ENCODE data around the gene LCN6.
"Not testable (repeated sequence)": the region's sequence is repeated elsewhere in the genome, so short reads cannot be mapped to it uniquely, and the experiment has no call there.

The LCN6 gene

DNA sequence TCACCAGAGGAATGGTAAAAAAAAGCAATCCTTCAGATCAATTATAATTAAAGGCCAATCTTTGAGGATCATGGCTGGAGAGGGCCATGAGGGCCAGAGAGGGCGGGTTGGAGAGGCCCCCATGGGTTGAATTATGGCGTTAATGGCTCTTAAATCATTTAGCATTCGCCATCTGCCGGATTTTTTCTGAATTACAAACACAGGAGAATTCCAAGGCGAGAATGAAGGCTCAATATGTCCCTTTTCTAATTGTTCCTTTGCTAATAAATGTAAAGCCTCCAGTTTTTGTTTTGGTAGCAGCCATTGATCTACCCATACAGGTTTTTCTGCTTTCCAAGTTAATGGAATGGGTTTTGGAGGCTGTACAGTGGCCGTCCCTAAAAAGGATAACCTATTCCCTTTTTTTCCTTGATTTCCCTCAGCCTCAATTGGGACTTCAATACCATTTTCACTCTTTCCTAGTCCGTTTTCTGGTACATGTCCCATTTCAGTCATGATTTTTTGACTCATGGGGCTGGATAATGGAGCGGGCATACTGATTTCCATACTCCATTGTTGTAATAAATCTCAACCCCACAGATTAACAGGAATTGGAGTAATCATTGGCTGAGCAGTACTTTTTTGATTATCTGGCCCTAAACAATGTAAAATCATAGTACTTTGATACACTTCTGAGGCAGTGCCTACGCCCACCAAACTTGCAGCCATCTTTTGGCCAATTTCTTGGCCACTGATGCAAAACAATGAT is 36.1 kb upstream of the LCN6 start:
- DNase-seq (ENCODE audit: low spot score), result no peak

- DNase-seq (ENCODE audit: low spot score), result no peak
Observed at GRCh38 chr9:136782452-136782851, 34.1 kb upstream of the LCN6 start.

- DNase-seq (ENCODE audit: low spot score), result no peak
Observed at GRCh38 chr9:136779808-136780207, 31.5 kb upstream of the LCN6 start.

DNA sequence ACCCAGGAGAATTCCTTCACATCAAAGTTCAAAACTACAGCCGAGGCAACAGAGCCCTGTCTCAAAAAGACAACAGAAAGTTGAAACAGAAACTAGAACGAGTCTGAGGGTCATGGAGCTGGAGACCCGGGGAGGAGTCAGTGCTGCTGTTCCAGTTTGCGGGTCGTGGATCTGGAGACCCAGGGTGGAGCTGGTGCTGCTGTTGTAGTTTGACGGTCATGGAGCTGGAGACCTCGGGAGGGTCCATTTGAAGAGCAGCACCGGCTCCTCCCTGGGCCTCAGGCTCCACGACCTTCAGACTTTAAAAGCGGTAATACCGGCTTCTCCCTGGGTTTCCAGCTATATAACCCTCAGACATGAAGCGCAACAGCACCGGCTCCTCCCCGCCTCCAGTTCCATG is 29.0 kb upstream of the LCN6 start:
- no peak for DNase-seq (ENCODE audit: low spot score)

DNA sequence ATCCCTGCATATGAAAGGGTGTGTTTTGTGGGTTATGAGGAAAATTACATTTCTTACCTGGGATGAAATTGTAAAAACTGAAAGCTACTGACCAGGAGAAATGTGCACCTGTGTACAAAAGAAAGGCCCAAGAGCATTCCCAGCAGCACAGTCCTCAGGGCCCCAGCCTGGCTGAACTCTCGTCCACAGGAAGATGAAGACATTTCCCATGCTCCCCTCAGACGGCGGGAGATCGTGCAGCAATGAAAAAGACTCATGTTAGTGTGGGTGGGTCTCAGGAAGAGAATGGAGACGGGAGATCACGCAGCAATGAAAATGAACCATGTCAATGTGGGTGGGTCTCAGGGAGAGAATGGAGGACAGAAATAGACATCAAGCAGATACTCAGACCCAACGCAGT is 28.6 kb upstream of the LCN6 start:
- no peak for DNase-seq (ENCODE audit: low spot score)

- no peak for DNase-seq (ENCODE audit: low spot score)
Observed at GRCh38 chr9:136775191-136775590, 26.9 kb upstream of the LCN6 start.

DNA sequence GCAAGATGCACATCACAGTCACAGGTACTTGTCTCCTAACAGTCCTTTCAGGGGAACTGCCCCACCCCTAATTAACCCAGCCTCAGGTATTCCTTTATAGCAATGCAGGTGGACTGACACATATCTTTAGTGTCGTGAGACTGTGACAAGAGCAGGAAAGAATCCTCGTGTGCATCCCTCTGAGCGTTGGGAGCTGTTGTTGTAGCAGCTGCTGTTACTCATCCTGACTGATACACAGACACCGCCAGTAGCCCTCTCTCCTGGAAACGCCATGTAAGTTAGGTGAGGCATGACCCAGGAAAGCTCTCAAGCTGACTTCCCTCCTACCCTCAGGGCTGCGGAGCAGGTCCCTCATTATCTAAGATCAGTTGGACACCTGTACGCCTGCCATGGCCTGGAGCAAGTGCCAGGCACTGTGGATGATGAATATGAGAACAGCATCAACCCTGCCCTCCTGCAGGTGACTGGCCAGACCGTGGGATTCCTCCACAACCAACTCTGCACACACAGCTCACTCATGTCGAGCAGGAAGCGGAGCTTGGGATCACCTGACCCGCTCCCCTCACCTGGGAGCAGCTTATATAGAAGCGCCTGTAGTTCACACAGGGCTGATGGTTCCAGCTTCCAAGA is 26.2 kb upstream of the LCN6 start:
- DNase-seq (ENCODE audit: low spot score), result no peak

DNA sequence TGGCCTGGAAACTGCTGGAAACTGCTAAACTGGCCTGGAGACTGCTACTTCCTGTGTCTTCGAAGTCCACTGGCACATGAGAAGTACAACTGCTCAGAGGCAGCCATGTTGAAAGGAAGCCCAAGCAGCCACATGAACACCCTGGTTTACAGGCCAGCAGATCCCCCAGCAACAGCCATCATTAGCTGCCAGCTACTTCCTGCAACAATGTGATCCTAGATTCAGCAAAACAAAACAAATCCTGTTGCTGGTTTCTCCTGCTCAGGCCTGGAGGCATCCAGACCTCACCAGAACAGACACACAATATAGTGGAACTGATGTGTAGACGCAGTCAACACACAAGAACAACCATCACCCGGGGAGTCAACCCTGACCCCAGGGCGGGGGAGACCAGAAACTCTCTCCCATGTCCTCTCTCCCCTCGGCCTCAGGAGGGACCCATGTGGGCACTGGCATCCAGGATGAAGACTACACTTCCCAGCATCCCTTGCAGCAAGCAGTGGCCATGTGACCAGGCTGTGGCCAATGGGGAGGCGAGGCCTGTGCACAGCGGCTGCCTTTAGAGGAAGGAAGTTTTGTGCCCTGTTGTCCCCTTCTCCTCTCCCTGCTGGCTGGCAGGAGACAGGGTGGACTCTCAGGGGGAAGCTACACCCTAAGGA is 25.2 kb upstream of the LCN6 start:
- DNase-seq (ENCODE audit: low spot score), result no peak

DNA sequence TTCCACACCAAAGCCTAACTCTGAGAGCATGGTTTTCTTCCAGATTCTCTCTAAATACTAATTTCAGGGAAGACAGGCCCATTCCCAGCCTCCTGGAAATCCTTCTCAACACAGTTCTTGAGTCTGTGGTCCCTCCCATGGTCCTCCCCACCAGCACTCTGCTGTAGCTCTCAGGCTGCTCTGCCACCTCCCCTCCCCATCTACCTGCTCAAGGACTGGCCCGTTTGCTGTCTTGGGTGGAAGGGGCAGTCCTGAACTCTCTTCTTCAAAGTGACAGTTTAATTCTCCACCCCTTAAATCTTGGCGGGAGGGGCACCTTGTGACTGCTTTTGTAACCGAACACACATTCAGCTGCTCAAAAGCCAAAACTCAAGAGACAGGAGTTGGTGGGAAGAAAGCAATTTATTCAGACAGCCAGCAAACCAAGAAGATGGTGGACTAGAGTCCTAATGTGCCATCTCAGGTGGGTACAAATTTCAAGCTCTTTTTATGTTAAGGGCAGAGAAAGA is 23.6 kb upstream of the LCN6 start:
- no peak for DNase-seq (ENCODE audit: low spot score)

GRCh38 chr9:136769710-136770191 is 21.4 kb upstream of the LCN6 start:
- peak; percentile 52 for DNase-seq (ENCODE audit: low spot score)

- DNase-seq (ENCODE audit: low spot score), result not testable (repeated sequence)
Observed at GRCh38 chr9:136766410-136767120, 18.2 kb upstream of the LCN6 start.

DNA sequence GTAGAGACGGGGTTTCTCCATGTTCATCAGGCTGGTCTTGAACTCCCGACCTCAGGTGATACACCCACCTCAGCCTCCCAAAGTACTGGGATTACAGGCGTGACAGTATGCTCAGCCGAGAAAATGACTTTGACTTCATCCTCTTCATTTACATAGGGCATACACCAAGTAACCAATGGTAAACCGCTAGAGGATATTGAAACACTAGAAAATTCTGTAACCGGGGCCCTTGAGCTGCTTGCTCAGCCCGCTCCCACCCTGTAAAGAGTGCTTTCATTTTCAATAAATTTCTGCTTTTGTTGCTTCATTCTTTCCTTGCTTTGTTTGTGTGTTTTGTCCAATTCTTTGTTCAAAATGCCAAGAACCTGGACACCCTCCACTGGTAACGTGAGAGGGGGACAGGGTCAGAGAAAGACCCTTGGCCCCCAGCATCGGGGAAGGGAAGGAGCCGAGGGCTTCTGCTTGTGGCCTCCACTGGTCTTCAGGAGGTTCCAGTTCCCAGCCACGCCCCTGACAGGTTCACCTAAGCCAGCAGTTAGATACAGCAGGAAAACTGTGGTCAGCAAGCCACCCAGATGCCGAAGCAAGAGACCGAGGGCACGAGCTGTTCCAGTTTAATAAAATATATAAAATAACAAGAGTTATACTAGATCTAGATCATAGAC is 17.6 kb upstream of the LCN6 start:
- DNase-seq (ENCODE audit: low spot score), result not testable (repeated sequence)

GRCh38 chr9:136765041-136765440 is 16.7 kb upstream of the LCN6 start:
- DNase-seq (ENCODE audit: low spot score), result no peak

GRCh38 chr9:136764301-136764891 is 16.1 kb upstream of the LCN6 start, which contains the start of gene LCN15:
TSS of gene LCN15 (minus strand) at chr9:136764518. CDS start at chr9:136764488, 30 bp downstream.
- no peak for DNase-seq (ENCODE audit: low spot score)

DNA sequence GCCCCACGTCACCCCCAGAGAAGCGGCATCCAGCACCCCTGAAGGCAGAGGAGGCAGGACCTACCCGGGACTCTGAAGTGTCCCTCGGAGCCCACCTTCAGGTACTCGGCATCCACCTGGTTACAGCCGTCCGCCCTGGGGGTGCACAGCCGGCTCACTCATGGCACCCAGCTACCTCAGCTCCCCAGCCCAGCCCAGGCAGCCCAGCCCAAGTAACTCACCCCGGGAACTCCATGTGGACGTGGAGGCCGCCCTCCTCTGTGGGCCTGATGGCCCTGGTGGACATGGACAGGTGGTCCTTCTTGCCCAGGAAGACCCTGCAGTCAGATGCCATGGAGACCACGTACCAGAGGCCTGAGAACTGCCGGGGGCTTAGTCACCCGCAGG is 15.3 kb upstream of the LCN6 start:
- DNase-seq (ENCODE audit: low spot score), result no peak

GRCh38 chr9:136762915-136763648 is 14.8 kb upstream of the LCN6 start:
- DNase-seq (ENCODE audit: low spot score), result no peak

- DNase-seq (ENCODE audit: low spot score), result no peak
Observed at GRCh38 chr9:136762221-136762691, 13.9 kb upstream of the LCN6 start.

- DNase-seq (ENCODE audit: low spot score), result no peak
Observed at GRCh38 chr9:136761545-136761981, 13.2 kb upstream of the LCN6 start.

GRCh38 chr9:136760834-136761544 is 12.7 kb upstream of the LCN6 start:
- peak; percentile 79 for DNase-seq (ENCODE audit: low spot score)

DNA sequence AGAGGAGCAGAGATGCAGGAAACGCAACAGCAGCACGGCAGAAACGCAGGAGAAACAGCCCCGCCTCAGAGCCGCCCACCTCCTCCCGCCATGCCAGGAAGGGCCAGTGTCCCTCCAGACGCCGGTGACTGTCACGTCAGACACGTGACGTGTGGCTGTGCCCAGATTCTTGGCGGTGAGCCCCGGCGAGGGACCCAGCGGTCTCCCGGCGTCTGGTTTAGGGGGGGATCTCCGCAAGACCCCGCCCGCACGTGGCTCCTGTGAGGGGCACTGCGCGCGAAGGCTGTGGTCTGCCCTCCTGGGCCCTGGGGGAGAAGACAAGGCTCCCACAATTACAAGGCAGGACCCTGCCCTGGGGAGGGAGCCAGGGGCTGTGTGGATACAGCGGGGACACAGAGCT is 12.1 kb upstream of the LCN6 start:
- DNase-seq (ENCODE audit: low spot score), result no peak
